ENCODE measurements around the gene PODXL. TPM values are rescaled to one million over a fixed set of nuclear protein-coding genes. Genes with fewer than 3 reads are reported as not detected.
"Not testable (repeated sequence)": the region's sequence is repeated elsewhere in the genome, so short reads cannot be mapped to it uniquely, and the experiment has no call there.

The PODXL gene
- total RNA-seq, 2 experiments from 2014 or later = 1.6 TPM

- ChIA-PET POLR2A (no interaction called here), CTCF (interaction anchor here (0.5 to 0.6 kb wide), 2 partner anchors 397 to 446 kb away, joined by 3 read pairs; no protein-coding TSS in a partner anchor)
- DNase-seq = no peak
- Mint-ChIP-seq H3K9me3 (no peaks in the 10 kb centered on the region), H3K27ac (no peak overlapping the region), H3K27me3 (no peaks in the 10 kb centered on the region), H3K4me1 (no peaks in the 10 kb centered on the region), H3K4me3 (no peak overlapping the region), H3K36me3 (ENCODE audit: low read depth) (no peaks in the 10 kb centered on the region)
Observed at GRCh38 chr7:131486346-131486745, 70.1 kb downstream of the PODXL start.

GRCh38 chr7:131483586-131483985, 72.8 kb downstream of the PODXL start:
- Mint-ChIP-seq H3K27me3 (no peaks in the 10 kb centered on the region), H3K27ac (no peak overlapping the region), H3K4me1 (no peaks in the 10 kb centered on the region), H3K36me3 (ENCODE audit: low read depth) (peaks cover 2% of the 10 kb centered on the region), H3K9me3 (no peaks in the 10 kb centered on the region), H3K4me3 (no peak overlapping the region)
- no peak for DNase-seq
- ChIA-PET POLR2A (no interaction called here), CTCF (interaction anchor here (0.6 kb wide), 1 partner anchor 11 kb away, joined by 3 read pairs; no protein-coding TSS in a partner anchor)

- no peak overlapping the region for H3K27ac Mint-ChIP-seq
- POLR2A ChIA-PET = interaction anchor here (1.0 kb wide), 1 partner anchor 19 kb away, joined by 3 read pairs; no protein-coding TSS in a partner anchor
- H3K36me3 Mint-ChIP-seq (ENCODE audit: low read depth) = peaks cover 2% of the 10 kb centered on the region
Observed at GRCh38 chr7:131482800-131483199, 73.6 kb downstream of the PODXL start.

GRCh38 chr7:131480384-131481315, 75.8 kb downstream of the PODXL start:
- no peaks in the 10 kb centered on the region for H3K4me1 Mint-ChIP-seq
- H3K4me3 Mint-ChIP-seq = no peak overlapping the region
- ChIA-PET CTCF (no interaction called here), POLR2A (no interaction called here)
- H3K27ac Mint-ChIP-seq = no peak overlapping the region
- no peaks in the 10 kb centered on the region for H3K27me3 Mint-ChIP-seq
- DNase-seq = no peak
- peaks cover 2% of the 10 kb centered on the region for H3K36me3 Mint-ChIP-seq (ENCODE audit: low read depth)
- H3K9me3 Mint-ChIP-seq = no peaks in the 10 kb centered on the region

More at GRCh38 chr7:131482800-131483199, 73.6 kb downstream of the PODXL start:
- DNase-seq = no peak
- Mint-ChIP-seq H3K4me3 (no peak overlapping the region), H3K9me3 (no peaks in the 10 kb centered on the region), H3K4me1 (no peaks in the 10 kb centered on the region), H3K27me3 (no peaks in the 10 kb centered on the region)
- CTCF ChIA-PET = no interaction called here

- Mint-ChIP-seq H3K27ac (no peak overlapping the region), H3K9me3 (no peaks in the 10 kb centered on the region), H3K4me1 (no peaks in the 10 kb centered on the region), H3K27me3 (no peaks in the 10 kb centered on the region), H3K36me3 (ENCODE audit: low read depth) (peaks cover 18% of the 10 kb centered on the region), H3K4me3 (no peak overlapping the region)
- no peak for DNase-seq
- CTCF ChIA-PET = interaction anchor here (1.1 kb wide), 1 partner anchor 13 kb away, joined by 3 read pairs; no protein-coding TSS in a partner anchor
- POLR2A ChIA-PET = no interaction called here
Observed at GRCh38 chr7:131476740-131477139, 79.7 kb downstream of the PODXL start.

GRCh38 chr7:131471250-131472004, 85.0 kb downstream of the PODXL start:
- H3K4me3 Mint-ChIP-seq = no peak overlapping the region
- no peak overlapping the region for H3K27ac Mint-ChIP-seq
- H3K4me1 Mint-ChIP-seq = no peaks in the 10 kb centered on the region
- ChIA-PET CTCF (no interaction called here), POLR2A (no interaction called here)
- H3K27me3 Mint-ChIP-seq = no peaks in the 10 kb centered on the region
- H3K36me3 Mint-ChIP-seq (ENCODE audit: low read depth) = peaks cover 43% of the 10 kb centered on the region
- no peak for DNase-seq
- no peaks in the 10 kb centered on the region for H3K9me3 Mint-ChIP-seq

GRCh38 chr7:131467788-131468187, 88.6 kb downstream of the PODXL start:
- no peaks in the 10 kb centered on the region for H3K9me3 Mint-ChIP-seq
- no peak overlapping the region for H3K27ac Mint-ChIP-seq
- no peak for DNase-seq
- H3K4me3 Mint-ChIP-seq = no peak overlapping the region
- H3K36me3 Mint-ChIP-seq (ENCODE audit: low read depth) = peaks cover 42% of the 10 kb centered on the region
- no peaks in the 10 kb centered on the region for H3K4me1 Mint-ChIP-seq
- H3K27me3 Mint-ChIP-seq = no peaks in the 10 kb centered on the region
- ChIA-PET POLR2A (no interaction called here), CTCF (no interaction called here)

GRCh38 chr7:131466735-131467365, 89.6 kb downstream of the PODXL start:
- ChIA-PET CTCF (no interaction called here), POLR2A (no interaction called here)
- H3K27ac Mint-ChIP-seq = no peak overlapping the region

GRCh38 chr7:131462715-131463114, 93.7 kb downstream of the PODXL start:
- H3K27me3 Mint-ChIP-seq, DNase-seq, H3K4me1 Mint-ChIP-seq, CTCF ChIA-PET, H3K27ac Mint-ChIP-seq, H3K4me3 Mint-ChIP-seq, H3K9me3 Mint-ChIP-seq, POLR2A ChIA-PET: not testable (repeated sequence)
- peaks cover 30% of the 10 kb centered on the region for H3K36me3 Mint-ChIP-seq (ENCODE audit: low read depth)

More at GRCh38 chr7:131466735-131467365, 89.6 kb downstream of the PODXL start:
- no peak for DNase-seq
- no peak overlapping the region for H3K4me3 Mint-ChIP-seq
- H3K36me3 Mint-ChIP-seq (ENCODE audit: low read depth) = peaks cover 46% of the 10 kb centered on the region
- no peaks in the 10 kb centered on the region for H3K9me3 Mint-ChIP-seq
- no peaks in the 10 kb centered on the region for H3K27me3 Mint-ChIP-seq
- no peaks in the 10 kb centered on the region for H3K4me1 Mint-ChIP-seq

- DNase-seq = no peak
- Mint-ChIP-seq H3K36me3 (ENCODE audit: low read depth) (peaks cover 23% of the 10 kb centered on the region), H3K4me3 (no peak overlapping the region), H3K9me3 (no peaks in the 10 kb centered on the region), H3K27me3 (no peaks in the 10 kb centered on the region), H3K27ac (no peak overlapping the region), H3K4me1 (no peaks in the 10 kb centered on the region)
- CTCF ChIA-PET = no interaction called here
- POLR2A ChIA-PET = no interaction called here
Observed at GRCh38 chr7:131462059-131462458, 94.4 kb downstream of the PODXL start.

- Mint-ChIP-seq H3K4me1 (no peaks in the 10 kb centered on the region), H3K27me3 (no peaks in the 10 kb centered on the region), H3K27ac (no peak overlapping the region), H3K9me3 (no peaks in the 10 kb centered on the region), H3K4me3 (no peak overlapping the region), H3K36me3 (ENCODE audit: low read depth) (peaks cover 24% of the 10 kb centered on the region)
- ChIA-PET POLR2A (no interaction called here), CTCF (no interaction called here)
- no peak for DNase-seq
Observed at GRCh38 chr7:131459256-131459655, 97.2 kb downstream of the PODXL start.

GRCh38 chr7:131456338-131456737, 100.1 kb downstream of the PODXL start:
- ChIA-PET POLR2A (no interaction called here), CTCF (no interaction called here)
- Mint-ChIP-seq H3K4me3 (no peak overlapping the region), H3K4me1 (no peaks in the 10 kb centered on the region), H3K27me3 (no peaks in the 10 kb centered on the region), H3K9me3 (no peaks in the 10 kb centered on the region), H3K27ac (no peak overlapping the region), H3K36me3 (ENCODE audit: low read depth) (peaks cover 13% of the 10 kb centered on the region)
- no peak for DNase-seq

- no peak overlapping the region for H3K4me3 Mint-ChIP-seq
- no peaks in the 10 kb centered on the region for H3K9me3 Mint-ChIP-seq
- no peaks in the 10 kb centered on the region for H3K4me1 Mint-ChIP-seq
- CTCF ChIA-PET = no interaction called here
- DNase-seq = no peak
- H3K27ac Mint-ChIP-seq = no peak overlapping the region
- peaks cover 12% of the 10 kb centered on the region for H3K36me3 Mint-ChIP-seq (ENCODE audit: low read depth)
- H3K27me3 Mint-ChIP-seq = no peaks in the 10 kb centered on the region
- POLR2A ChIA-PET = no interaction called here
Observed at GRCh38 chr7:131455546-131455945, 100.9 kb downstream of the PODXL start.
